HG02884 (cell line): ENCODE data around the gene AMFR.
"Not testable (repeated sequence)": the region's sequence is repeated elsewhere in the genome, so short reads cannot be mapped to it uniquely, and the experiment has no call there.

Source experiments
- ATAC-seq: cut with Tn5 transposase; IDR thresholded peaks from one replicate; pipeline ENCODE4 v1.9.1; 2021; ENCODE audit warnings: mild to moderate bottlenecking, moderate library complexity; ENCODE audit not compliant: unreplicated experiment

Gene AMFR

GRCh38 chr16:56396724-56397123 lies 28.6 kb downstream of the AMFR start:
- not testable (repeated sequence) for ATAC-seq

DNA sequence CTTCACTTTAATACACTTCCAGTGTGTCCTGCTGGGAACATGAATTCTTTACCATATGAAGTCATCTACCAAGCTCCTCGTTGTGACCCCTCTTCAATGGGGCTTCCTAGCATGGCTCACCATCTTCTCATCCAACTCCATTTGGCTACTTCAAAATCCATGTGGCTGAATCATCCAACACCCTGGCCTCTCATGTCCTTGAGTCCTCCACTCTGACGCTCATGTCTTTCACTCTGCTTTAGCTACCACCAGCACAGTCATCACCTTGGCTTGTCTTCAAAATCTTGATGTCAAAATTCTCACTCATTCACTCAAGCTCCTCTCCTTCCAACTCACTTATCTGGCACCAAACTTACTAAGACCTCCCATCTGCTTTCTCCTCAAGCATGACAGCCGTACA lies 35.8 kb downstream of the AMFR start:
- no peak for ATAC-seq

DNA sequence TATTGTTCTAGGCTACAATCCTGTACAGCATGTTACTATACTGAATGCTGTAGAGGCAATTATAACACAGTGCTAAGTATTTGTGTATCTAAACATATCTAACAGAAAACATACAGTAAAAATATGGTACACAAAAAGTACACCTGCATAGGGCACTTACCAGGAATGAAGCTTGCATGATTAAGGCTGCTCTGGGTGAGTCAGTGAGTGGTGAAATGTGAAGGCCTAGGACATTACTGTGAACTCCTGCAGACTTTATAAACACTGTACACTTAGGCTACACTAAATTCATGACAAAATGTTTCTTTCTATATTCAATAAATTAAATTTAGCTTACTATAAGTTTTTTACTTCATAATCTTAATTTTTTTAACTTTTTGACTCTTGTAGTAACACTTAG lies 37.1 kb downstream of the AMFR start:
- ATAC-seq = no peak

GRCh38 chr16:56387396-56387795 lies 37.9 kb downstream of the AMFR start:
- ATAC-seq = no peak

- ATAC-seq = no peak
Observed at GRCh38 chr16:56384074-56384721, 41.1 kb downstream of the AMFR start.

DNA sequence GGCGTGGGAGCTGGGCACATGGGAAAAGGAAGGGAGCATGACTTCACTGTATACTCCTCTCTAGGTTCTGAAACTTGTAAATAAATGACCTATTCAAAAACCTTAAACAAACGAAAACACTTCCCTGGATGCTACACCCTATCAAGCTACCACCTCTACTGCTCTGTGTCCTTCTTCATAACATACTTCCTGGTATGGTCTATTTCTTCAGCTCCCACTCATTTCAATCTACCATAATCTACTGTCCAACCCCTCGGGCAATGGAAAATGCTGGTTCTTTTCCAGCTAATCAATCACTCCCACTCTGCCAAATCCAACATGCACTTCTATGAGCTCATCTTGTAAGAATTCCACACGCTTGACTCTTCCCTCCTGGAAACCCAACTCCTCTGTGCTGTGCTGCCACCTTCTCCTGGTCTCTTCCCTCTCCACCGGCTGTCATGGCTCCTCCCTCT lies 42.4 kb downstream of the AMFR start:
- ATAC-seq = no peak

- no peak for ATAC-seq
Observed at GRCh38 chr16:56382459-56382858, 42.9 kb downstream of the AMFR start.

GRCh38 chr16:56380778-56381485 lies 44.4 kb downstream of the AMFR start:
- not testable (repeated sequence) for ATAC-seq

DNA sequence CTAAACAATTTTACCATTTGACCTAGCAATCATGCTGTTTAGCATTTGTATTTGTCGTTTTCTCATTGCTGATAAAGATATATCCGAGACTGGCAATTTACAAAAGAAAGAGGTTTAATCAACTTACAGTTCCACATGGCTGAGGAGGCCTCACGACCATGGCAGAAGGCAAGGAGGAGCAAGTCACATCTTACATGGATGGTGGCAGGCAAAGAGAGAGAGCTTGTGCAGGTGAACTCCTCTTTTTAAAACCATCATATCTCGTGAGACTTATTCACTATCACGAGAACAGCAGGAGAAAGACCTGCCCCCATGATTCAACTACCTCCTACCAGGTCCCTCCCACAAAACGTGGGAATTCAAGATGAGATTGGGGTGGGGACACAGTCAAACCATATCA lies 46.3 kb downstream of the AMFR start:
- not testable (repeated sequence) for ATAC-seq

- not testable (repeated sequence) for ATAC-seq
Observed at GRCh38 chr16:56375792-56376191, 49.6 kb downstream of the AMFR start.

- no peak for ATAC-seq
Observed at GRCh38 chr16:56373003-56373402, 52.3 kb downstream of the AMFR start.

- ATAC-seq = no peak
Observed at GRCh38 chr16:56372013-56372634, 53.2 kb downstream of the AMFR start.

DNA sequence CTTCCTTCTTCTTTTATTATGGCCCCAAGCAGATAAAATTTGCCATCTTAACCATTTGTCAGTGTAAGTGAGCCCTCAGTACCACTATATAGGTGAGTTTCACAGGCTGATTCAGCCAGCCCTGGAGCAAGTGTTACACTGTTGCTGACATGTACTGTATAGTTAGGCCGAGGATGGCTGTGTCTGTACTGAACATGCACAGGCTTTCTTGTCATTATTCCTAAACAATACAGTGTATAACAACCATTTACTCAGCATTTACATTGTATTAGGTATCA lies 53.7 kb downstream of the AMFR start:
- no peak for ATAC-seq

GRCh38 chr16:56370875-56371659 lies 54.3 kb downstream of the AMFR start:
- no peak for ATAC-seq

GRCh38 chr16:56370185-56370874 lies 55.0 kb downstream of the AMFR start:
- ATAC-seq = no peak

DNA sequence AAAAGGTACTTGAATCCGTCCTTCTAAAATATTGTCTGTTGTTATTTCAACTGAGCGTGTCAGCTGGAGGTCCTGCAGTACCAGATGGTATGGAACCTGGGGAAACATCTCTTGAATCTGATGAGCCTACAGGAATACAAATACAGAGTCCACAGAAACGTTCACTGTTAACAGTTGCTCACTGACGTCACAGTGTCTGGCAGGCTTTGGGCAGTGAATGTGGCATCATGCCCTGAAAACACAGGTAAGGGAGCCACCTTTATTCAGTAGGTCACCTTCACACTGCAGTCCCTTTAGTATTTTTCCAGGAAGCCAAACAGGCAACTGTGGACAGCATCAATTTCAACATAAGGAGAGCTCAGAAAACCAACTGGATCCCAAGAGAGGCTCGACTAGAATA lies 56.1 kb downstream of the AMFR start:
- no peak for ATAC-seq

DNA sequence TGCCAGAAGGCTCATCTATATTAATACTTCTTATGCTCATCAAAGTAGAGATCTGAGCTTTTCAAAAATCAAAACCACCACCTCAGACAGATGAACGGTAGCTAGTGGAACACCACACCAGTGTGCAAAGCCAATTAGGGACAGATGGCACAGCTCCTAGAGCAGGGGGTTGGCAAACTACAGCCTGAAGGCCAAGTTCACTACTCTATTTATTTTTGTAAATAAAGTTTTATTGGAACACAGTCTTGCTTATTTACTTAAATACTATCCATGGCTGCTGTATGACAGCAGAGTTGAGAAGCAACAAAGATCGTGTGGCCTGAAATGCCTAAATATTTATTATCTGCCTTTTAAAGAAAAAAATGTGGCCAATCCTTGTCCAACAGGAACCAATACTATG lies 56.8 kb downstream of the AMFR start:
- ATAC-seq = no peak

- no peak for ATAC-seq
Observed at GRCh38 chr16:56367764-56368163, 57.6 kb downstream of the AMFR start.

DNA sequence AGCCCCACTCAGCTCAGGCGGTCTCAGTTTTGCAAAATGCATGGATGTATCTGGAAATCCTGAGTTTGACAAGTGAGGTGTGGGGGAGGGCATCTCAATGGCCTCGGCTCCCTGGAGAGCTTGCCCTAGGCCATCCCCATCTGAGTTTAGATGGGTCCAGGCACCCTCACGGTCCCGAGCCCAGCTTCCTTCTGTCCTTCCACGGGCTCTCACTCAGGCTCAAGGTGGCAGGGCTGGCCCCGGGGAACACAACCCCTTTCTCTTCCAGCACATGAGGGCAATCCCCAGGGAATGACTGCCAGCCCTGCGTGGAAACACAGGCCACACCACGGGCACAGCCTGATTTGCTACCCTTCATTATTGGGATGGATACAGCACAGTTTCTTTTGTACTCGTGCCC lies 58.4 kb downstream of the AMFR start:
- no peak for ATAC-seq

DNA sequence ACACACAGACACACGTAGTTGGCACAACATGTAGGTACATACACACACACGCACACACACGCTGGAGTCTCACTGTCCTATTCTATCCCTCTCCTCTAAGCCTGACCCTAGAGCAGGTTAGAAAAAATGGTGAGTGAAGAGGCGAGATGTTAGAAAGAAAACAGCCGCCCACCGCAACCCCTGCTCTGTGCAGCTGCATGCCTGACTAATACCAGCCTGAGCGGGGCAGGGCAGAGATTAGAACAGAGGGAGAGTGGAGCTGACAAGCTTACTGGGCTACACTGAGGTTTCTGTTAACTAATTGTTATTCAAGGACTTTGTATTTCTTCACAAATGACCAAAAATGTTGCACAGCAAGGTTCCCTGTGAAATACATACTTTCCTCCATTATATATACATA lies 59.8 kb downstream of the AMFR start:
- ATAC-seq = no peak

DNA sequence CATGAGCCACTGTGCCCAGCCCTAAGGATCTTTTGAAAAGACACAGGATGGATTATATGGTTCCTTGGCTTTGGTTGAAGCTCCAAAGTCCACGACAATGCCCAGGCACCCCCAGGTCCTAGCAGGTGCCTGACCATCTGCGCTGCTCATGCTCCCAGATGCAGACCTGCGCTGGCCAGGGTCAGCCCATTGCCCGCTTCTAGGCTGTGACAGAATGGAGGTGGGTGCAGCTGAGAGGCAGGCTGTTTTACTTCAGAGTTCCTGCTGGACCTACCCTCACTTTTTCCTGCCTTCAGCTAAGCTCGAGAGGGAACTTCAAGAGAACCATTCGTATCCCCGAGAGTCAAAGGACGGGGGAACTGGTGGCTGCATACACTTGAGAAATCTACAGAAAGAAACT lies 60.5 kb downstream of the AMFR start:
- ATAC-seq = no peak
